ENCODE measurements around the gene PPP4R2. TPM values are rescaled to one million over a fixed set of nuclear protein-coding genes. Genes with fewer than 3 reads are reported as not detected.
A peak's percentile ranks its signal among the peaks of the same experiment; 100 is the strongest.

Gene PPP4R2
- total and polyA plus RNA-seq, 2 donors (not counting 1 experiment from before 2014, with no cell fraction given): 9.8 to 57.5 TPM

DNA sequence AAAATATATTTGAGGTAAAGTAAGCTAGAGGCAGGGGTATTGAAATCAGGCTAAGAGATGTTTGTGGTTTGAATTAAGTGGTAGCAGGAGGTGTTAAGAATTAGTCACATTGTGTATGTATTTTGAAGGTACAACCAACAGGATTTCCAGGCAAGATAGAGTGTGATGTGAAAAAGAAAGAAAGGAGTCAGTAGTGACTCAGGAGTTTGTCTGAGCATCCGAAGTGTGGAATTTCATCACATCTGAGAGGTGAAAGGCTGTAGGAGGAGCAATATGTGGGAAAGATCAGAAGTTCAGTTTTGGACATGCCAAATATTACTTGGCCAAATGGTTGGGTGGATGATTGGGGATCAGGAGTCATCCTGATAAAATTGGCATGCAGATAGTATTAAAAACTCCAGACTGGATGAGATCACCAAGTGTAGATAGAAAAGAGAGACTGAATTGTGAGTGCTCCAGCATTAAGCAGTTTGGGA is 32.7 kb downstream of the PPP4R2 start:
- no peak for ATAC-seq (ENCODE audit: low read depth)
- intact Hi-C loops (cut with micrococcal nuclease): no loop called here
- H3K4me1 ChIP-seq (ENCODE audit: control insufficient read depth in 2 of 2, insufficient read depth in 2 of 2, low read length in 2 of 2): peaks cover 0 to 9% of the 10 kb centered on the region in 2 donors
- H3K4me2 ChIP-seq (replicated peaks; ENCODE audit: low read depth, low read length, poor library complexity, severe bottlenecking): no peak overlapping the region
- WGBS (ENCODE audit: insufficient coverage): 73% methylated on average over 1 of the region's 1 CpG
- peaks cover 85% of the 10 kb centered on the region for H4K20me1 ChIP-seq (ENCODE audit: control insufficient read depth, insufficient read depth, low read length, poor library complexity, severe bottlenecking)
- Mint-ChIP-seq H3K4me3 (no peak overlapping the region), H3K9me3 (ENCODE audit: insufficient read depth) (no peaks in the 10 kb centered on the region), H3K4me1 (peaks cover 69% of the 10 kb centered on the region), H3K27me3 (no peaks in the 10 kb centered on the region), H3K27ac (peak overlapping the region; percentile 5)
- no peak overlapping the region for H3K27ac ChIP-seq (ENCODE audit: low read length in 2 of 2)
- no peaks in the 10 kb centered on the region for H3K9me3 ChIP-seq (ENCODE audit: control extremely low read depth in 1 of 3, control insufficient read depth in 2 of 3, insufficient read depth in 1 of 3, low read length in 2 of 3)
- peaks cover 99% of the 10 kb centered on the region for H3K79me2 ChIP-seq (ENCODE audit: control insufficient read depth, insufficient read depth, low read length)
- peaks cover 2 to 3% of the 10 kb centered on the region in 2 experiments for H3K36me3 ChIP-seq (replicated peaks in 1 of 2; ENCODE audit: control extremely low read depth in 1 of 2, control insufficient read depth in 1 of 2, extremely low read depth in 1 of 2, insufficient read depth in 2 of 2, low read length in 1 of 2)
- POLR2A ChIA-PET: no interaction called here
- no peak overlapping the region for H2AFZ ChIP-seq (ENCODE audit: insufficient read depth, low read depth, low read length, poor library complexity, severe bottlenecking)
- H3K9ac ChIP-seq (ENCODE audit: low read length): no peak overlapping the region
- H3K4me3 ChIP-seq (ENCODE audit: control extremely low read depth in 1 of 5, extremely low read depth in 1 of 5, insufficient read depth in 1 of 5, low read depth in 2 of 5, low read length in 4 of 5): no peak overlapping the region
- TF ChIP-seq, protein P1, sequence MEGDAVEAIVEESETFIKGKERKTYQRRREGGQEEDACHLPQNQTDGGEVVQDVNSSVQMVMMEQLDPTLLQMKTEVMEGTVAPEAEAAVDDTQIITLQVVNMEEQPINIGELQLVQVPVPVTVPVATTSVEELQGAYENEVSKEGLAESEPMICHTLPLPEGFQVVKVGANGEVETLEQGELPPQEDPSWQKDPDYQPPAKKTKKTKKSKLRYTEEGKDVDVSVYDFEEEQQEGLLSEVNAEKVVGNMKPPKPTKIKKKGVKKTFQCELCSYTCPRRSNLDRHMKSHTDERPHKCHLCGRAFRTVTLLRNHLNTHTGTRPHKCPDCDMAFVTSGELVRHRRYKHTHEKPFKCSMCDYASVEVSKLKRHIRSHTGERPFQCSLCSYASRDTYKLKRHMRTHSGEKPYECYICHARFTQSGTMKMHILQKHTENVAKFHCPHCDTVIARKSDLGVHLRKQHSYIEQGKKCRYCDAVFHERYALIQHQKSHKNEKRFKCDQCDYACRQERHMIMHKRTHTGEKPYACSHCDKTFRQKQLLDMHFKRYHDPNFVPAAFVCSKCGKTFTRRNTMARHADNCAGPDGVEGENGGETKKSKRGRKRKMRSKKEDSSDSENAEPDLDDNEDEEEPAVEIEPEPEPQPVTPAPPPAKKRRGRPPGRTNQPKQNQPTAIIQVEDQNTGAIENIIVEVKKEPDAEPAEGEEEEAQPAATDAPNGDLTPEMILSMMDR (IDR thresholded peaks at IDR 0.05): no peak
- TF ChIP-seq EZH2 (IDR thresholded peaks at IDR 0.05; ENCODE audit: borderline replicate concordance, insufficient read depth, low read depth, low read length, poor library complexity, severe bottlenecking): no peak
- DNase-seq: no peak
- no peaks in the 10 kb centered on the region for H3K27me3 ChIP-seq (replicated peaks in 1 of 4; ENCODE audit: control extremely low read depth in 1 of 4, control insufficient read depth in 3 of 4, insufficient read depth in 4 of 4, low read length in 3 of 4)
- CTCF ChIA-PET: no interaction called here

DNA sequence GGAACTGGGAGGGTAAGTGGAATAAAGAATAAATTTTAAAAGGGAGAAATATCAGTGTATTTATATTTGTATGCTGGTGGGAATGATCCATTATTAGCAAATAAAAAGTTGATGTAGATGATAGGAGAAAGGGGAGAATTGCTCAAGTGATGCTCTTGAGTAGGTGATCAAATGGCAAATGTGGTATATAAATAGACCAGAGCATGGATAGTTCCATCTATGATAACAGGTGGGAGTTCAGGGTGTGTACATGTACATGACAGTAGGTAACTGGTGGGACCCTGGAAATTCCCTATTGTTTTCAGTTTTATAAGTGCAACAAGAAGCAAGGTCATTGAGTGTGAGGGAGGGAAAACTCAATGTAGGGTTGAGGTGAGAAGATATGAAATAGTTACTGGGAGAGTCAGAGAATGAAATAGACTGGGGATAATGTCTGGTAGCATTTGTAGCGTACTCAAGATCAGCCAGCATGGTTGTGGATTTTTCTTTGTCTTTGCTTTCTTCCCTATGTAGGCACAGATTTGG is 33.5 kb downstream of the PPP4R2 start:
- H3K4me2 ChIP-seq (replicated peaks; ENCODE audit: low read depth, low read length, poor library complexity, severe bottlenecking): no peak overlapping the region
- no peaks in the 10 kb centered on the region for H3K27me3 ChIP-seq (replicated peaks in 1 of 4; ENCODE audit: control extremely low read depth in 1 of 4, control insufficient read depth in 3 of 4, insufficient read depth in 4 of 4, low read length in 3 of 4)
- Mint-ChIP-seq H3K4me3 (no peak overlapping the region), H3K27ac (no peak overlapping the region), H3K9me3 (ENCODE audit: insufficient read depth) (no peaks in the 10 kb centered on the region), H3K27me3 (no peaks in the 10 kb centered on the region), H3K4me1 (peaks cover 69% of the 10 kb centered on the region)
- no peak overlapping the region for H2AFZ ChIP-seq (ENCODE audit: insufficient read depth, low read depth, low read length, poor library complexity, severe bottlenecking)
- TF ChIP-seq, protein P1 (IDR thresholded peaks at IDR 0.05): no peak
- TF ChIP-seq EZH2 (IDR thresholded peaks at IDR 0.05; ENCODE audit: borderline replicate concordance, insufficient read depth, low read depth, low read length, poor library complexity, severe bottlenecking): no peak
- no peak overlapping the region for H3K9ac ChIP-seq (ENCODE audit: low read length)
- no peak overlapping the region for H3K4me3 ChIP-seq (ENCODE audit: control extremely low read depth in 1 of 5, extremely low read depth in 1 of 5, insufficient read depth in 1 of 5, low read depth in 2 of 5, low read length in 4 of 5)
- 86% methylated on average over 1 of the region's 1 CpG for WGBS (ENCODE audit: insufficient coverage)
- H3K79me2 ChIP-seq (ENCODE audit: control insufficient read depth, insufficient read depth, low read length): peaks cover 99% of the 10 kb centered on the region
- no peaks in the 10 kb centered on the region for H3K9me3 ChIP-seq (ENCODE audit: control extremely low read depth in 1 of 3, control insufficient read depth in 2 of 3, insufficient read depth in 1 of 3, low read length in 2 of 3)
- DNase-seq (no peak), ATAC-seq (ENCODE audit: low read depth) (no peak)
- peaks cover 0 to 4% of the 10 kb centered on the region in 2 donors for H3K4me1 ChIP-seq (ENCODE audit: control insufficient read depth in 2 of 2, insufficient read depth in 2 of 2, low read length in 2 of 2)
- no peak overlapping the region for H3K27ac ChIP-seq (ENCODE audit: low read length in 2 of 2)
- H3K36me3 ChIP-seq (replicated peaks in 1 of 2; ENCODE audit: control extremely low read depth in 1 of 2, control insufficient read depth in 1 of 2, extremely low read depth in 1 of 2, insufficient read depth in 2 of 2, low read length in 1 of 2): peaks cover 2 to 3% of the 10 kb centered on the region in 2 experiments
- intact Hi-C loops (cut with micrococcal nuclease): no loop called here
- POLR2A ChIA-PET: no interaction called here
- CTCF ChIA-PET: no interaction called here
- peaks cover 85% of the 10 kb centered on the region for H4K20me1 ChIP-seq (ENCODE audit: control insufficient read depth, insufficient read depth, low read length, poor library complexity, severe bottlenecking)
